GM18858 (cell line): Measurements from ENCODE around the gene RBPJ.

Source experiments
- ATAC-seq: cut with Tn5 transposase; IDR thresholded peaks from one replicate; pipeline ENCODE4 v1.9.1; 2021; ENCODE audit not compliant: unreplicated experiment

The RBPJ gene

GRCh38 chr4:26457412-26457811 is 136.6 kb downstream of the RBPJ start:
- no peak for ATAC-seq

GRCh38 chr4:26458157-26458561 is 137.3 kb downstream of the RBPJ start:
- no peak for ATAC-seq

GRCh38 chr4:26459054-26459755 is 138.4 kb downstream of the RBPJ start:
- ATAC-seq, result peak; percentile 55

GRCh38 chr4:26459756-26460530 is 139.1 kb downstream of the RBPJ start:
- ATAC-seq, result no peak

GRCh38 chr4:26462874-26463273 is 142.1 kb downstream of the RBPJ start:
- ATAC-seq, result no peak

GRCh38 chr4:26463386-26463785 is 142.6 kb downstream of the RBPJ start:
- ATAC-seq, result no peak

GRCh38 chr4:26464420-26465095 is 143.7 kb downstream of the RBPJ start:
- ATAC-seq, result no peak

- no peak for ATAC-seq
These were observed 145.9 kb downstream of the RBPJ start for GRCh38 chr4:26466578-26467270.

GRCh38 chr4:26467724-26468123 is 146.9 kb downstream of the RBPJ start:
- no peak for ATAC-seq

GRCh38 chr4:26468283-26468949 is 147.6 kb downstream of the RBPJ start:
- ATAC-seq, result no peak

- ATAC-seq, result no peak
These were observed 148.2 kb downstream of the RBPJ start for GRCh38 chr4:26468977-26469376.

GRCh38 chr4:26471890-26472289 is 151.1 kb downstream of the RBPJ start:
- no peak for ATAC-seq

- ATAC-seq, result no peak
These were observed 153.1 kb downstream of the RBPJ start for GRCh38 chr4:26473893-26474292.

- ATAC-seq, result no peak
These were observed 153.7 kb downstream of the RBPJ start for GRCh38 chr4:26474551-26474950.

- no peak for ATAC-seq
These were observed 154.9 kb downstream of the RBPJ start for GRCh38 chr4:26475716-26476115.

GRCh38 chr4:26476545-26476944 is 155.7 kb downstream of the RBPJ start:
- no peak for ATAC-seq

- ATAC-seq, result no peak
These were observed 157.5 kb downstream of the RBPJ start for GRCh38 chr4:26478330-26478729.

GRCh38 chr4:26482508-26483462 is 162.0 kb downstream of the RBPJ start:
- no peak for ATAC-seq

GRCh38 chr4:26484032-26484515 is 163.3 kb downstream of the RBPJ start:
- ATAC-seq, result no peak
